H1 (cell line): Measurements from ENCODE around the gene NPC1L1. TPM values are rescaled to one million over a fixed set of nuclear protein-coding genes. Genes with fewer than 3 reads are reported as not detected.

Source experiments
- CTCF ChIA-PET: fragments of 300-600 bp; sonication (Branson Sonifier 250); formaldehyde crosslinking; loops from one replicate; lab custom pipeline; 2021; ENCODE audit not compliant: partially characterized antibody; lab: Charles Lee
- POLR2A ChIA-PET: fragments of 300-600 bp; sonication (Branson Sonifier 250); formaldehyde crosslinking; loops from one replicate; lab custom pipeline; 2021; ENCODE audit warnings: inconsistent platforms; ENCODE audit not compliant: partially characterized antibody; lab: Charles Lee
- DNase-seq, 2 experiments: peaks; one replicate each; pipeline versions ENCODE4 v3.0.0 to v3.0.0-alpha.2; 2010 to 2022; ENCODE audit warnings: low spot score in 2 of 2, low read depth in 1 of 2, mixed read lengths in 1 of 2
- FAIRE-seq: peaks from 2 replicates; lab custom pipeline; 2011; peaks lifted over from hg19 to GRCh38; lab: Jason Lieb, UNC
- H2AFZ ChIP-seq: 2 replicates; pipeline ENCODE4 v1.8.1; 2012; ENCODE audit warnings: low read length, inconsistent platforms
- H2AK5ac ChIP-seq: 2 replicates; pipeline ENCODE4 v1.6.1; 2013; ENCODE audit warnings: low read depth, low read length
- H2BK120ac ChIP-seq: replicated peaks from 2 replicates; pipeline ENCODE3; 2013; ENCODE audit warnings: low read depth, low read length, inconsistent platforms
- H2BK12ac ChIP-seq: 2 replicates; pipeline ENCODE4 v1.6.1; 2013; ENCODE audit warnings: low read depth, low read length
- H2BK15ac ChIP-seq: 2 replicates; pipeline ENCODE4 v1.6.1; 2013; ENCODE audit warnings: low read length
- H2BK20ac ChIP-seq: 2 replicates; pipeline ENCODE4 v1.6.1; 2013; ENCODE audit warnings: low read length
- H2BK5ac ChIP-seq: 2 replicates; pipeline ENCODE4 v1.6.1; 2013; ENCODE audit warnings: low read depth, low read length
- H3K14ac ChIP-seq: 2 replicates; pipeline ENCODE4 v1.6.1; 2013; ENCODE audit warnings: inconsistent platforms; ENCODE audit not compliant: insufficient read length
- H3K18ac ChIP-seq: 2 replicates; pipeline ENCODE4 v1.6.1; 2013; ENCODE audit warnings: low read length; ENCODE audit errors: extremely low read depth
- H3K23ac ChIP-seq: 2 replicates; pipeline ENCODE4 v1.6.1; 2013; ENCODE audit warnings: inconsistent platforms; ENCODE audit not compliant: insufficient read length
- H3K23me2 ChIP-seq: 2 replicates; pipeline ENCODE4 v1.6.1; 2013; ENCODE audit warnings: low read depth, low read length
- H3K27ac ChIP-seq: 2 replicates; pipeline ENCODE4 v1.6.1; 2011; ENCODE audit warnings: low read depth, low read length, inconsistent platforms
- H3K27me3 ChIP-seq, 4 experiments: replicated peaks in 1 of 4; 1 replicate in 1 of 4; 2 replicates in 3 of 4; pipeline versions ENCODE4 v1.6.1 to v1.8.1; 2011 to 2013; ENCODE audit warnings: low read length in 3 of 4, mild to moderate bottlenecking in 3 of 4, inconsistent platforms in 2 of 4, mixed read lengths in 2 of 4, moderate library complexity in 1 of 4; ENCODE audit not compliant: control insufficient read depth in 3 of 4, insufficient read depth in 3 of 4; ENCODE audit errors: extremely low read depth in 1 of 4
- H3K36me3 ChIP-seq, 4 experiments: 2 replicates each; pipeline versions ENCODE4 v1.6.1 to v1.8.1; 2011 to 2013; ENCODE audit warnings: mild to moderate bottlenecking in 4 of 4, low read length in 3 of 4, moderate library complexity in 2 of 4, control low read depth in 1 of 4, inconsistent platforms in 1 of 4; ENCODE audit not compliant: insufficient read depth in 4 of 4, control insufficient read depth in 2 of 4
- H3K4ac ChIP-seq: replicated peaks from 2 replicates; pipeline ENCODE3; 2013; ENCODE audit warnings: low read length, low read depth, mixed read lengths, inconsistent platforms; ENCODE audit not compliant: insufficient read length
- H3K4me1 ChIP-seq, 4 experiments: replicated peaks in 1 of 4; 1 replicate in 1 of 4; 2 replicates in 3 of 4; pipeline versions ENCODE4 v1.6.1 to v1.8.1; 2011 to 2013; ENCODE audit warnings: low read length in 3 of 4, inconsistent platforms in 2 of 4, mixed read lengths in 1 of 4; ENCODE audit not compliant: insufficient read depth in 4 of 4, control insufficient read depth in 3 of 4
- H3K4me2 ChIP-seq, 2 experiments: 2 replicates each; pipeline versions ENCODE4 v1.6.1 to v1.8.1; 2011 to 2013; ENCODE audit warnings: low read depth in 2 of 2, low read length in 2 of 2, control low read depth in 1 of 2, inconsistent platforms in 1 of 2, mild to moderate bottlenecking in 1 of 2; ENCODE audit not compliant: insufficient read depth in 1 of 2
- H3K4me3 ChIP-seq, 4 experiments: fragments of 200-600, 300-600 bp in 1 of 4; sonication (generic), shearing (Covaris generic), sonication (Bioruptor Twin) in 1 of 4; 2 replicates each; pipeline versions ENCODE4 v1.5.1 to v1.8.1; 2011 to 2016; ENCODE audit warnings: low read length in 4 of 4, low read depth in 3 of 4, control low read depth in 2 of 4, inconsistent platforms in 2 of 4, mild to moderate bottlenecking in 2 of 4, mixed read lengths in 1 of 4, moderate library complexity in 1 of 4; ENCODE audit not compliant: insufficient read depth in 2 of 4; ENCODE audit errors: extremely low read depth in 1 of 4
- H3K56ac ChIP-seq: replicated peaks from 2 replicates; pipeline ENCODE3; 2013; ENCODE audit warnings: low read depth, mild to moderate bottlenecking, mixed read lengths, low read length, inconsistent platforms; ENCODE audit not compliant: insufficient read length
- H3K79me1 ChIP-seq: 2 replicates; pipeline ENCODE4 v1.6.1; 2013; ENCODE audit warnings: low read depth, low read length, control low read depth
- H3K79me2 ChIP-seq, 2 experiments: 2 replicates each; pipeline versions ENCODE4 v1.6.1 to v1.8.1; 2012 to 2013; ENCODE audit warnings: low read length in 2 of 2, mild to moderate bottlenecking in 2 of 2, inconsistent platforms in 1 of 2; ENCODE audit not compliant: insufficient read depth in 2 of 2, control insufficient read depth in 1 of 2
- H3K9ac ChIP-seq, 4 experiments: replicated peaks in 1 of 4; 1 replicate in 1 of 4; 2 replicates in 3 of 4; pipeline versions ENCODE4 v1.6.1 to v1.8.1; 2011 to 2013; ENCODE audit warnings: low read depth in 3 of 4, low read length in 3 of 4, control low read depth in 2 of 4, mild to moderate bottlenecking in 2 of 4, moderate library complexity in 2 of 4, inconsistent platforms in 1 of 4; ENCODE audit errors: extremely low read depth in 1 of 4
- H3K9me3 ChIP-seq, 2 experiments: 2 replicates each; pipeline versions ENCODE4 v1.6.1 to v1.8.1; 2012 to 2013; ENCODE audit warnings: mild to moderate bottlenecking in 2 of 2, moderate library complexity in 2 of 2, control low read depth in 1 of 2, inconsistent platforms in 1 of 2, low read depth in 1 of 2, low read length in 1 of 2, mixed read lengths in 1 of 2; ENCODE audit not compliant: insufficient read depth in 2 of 2
- H4K20me1 ChIP-seq, 2 experiments: replicated peaks in 1 of 2; 2 replicates each; pipeline versions ENCODE3 to v1.8.1; 2011 to 2013; ENCODE audit warnings: inconsistent platforms in 2 of 2, low read length in 2 of 2, mild to moderate bottlenecking in 1 of 2; ENCODE audit not compliant: insufficient read depth in 2 of 2, control insufficient read depth in 1 of 2
- H4K5ac ChIP-seq: 2 replicates; pipeline ENCODE4 v1.6.1; 2013; ENCODE audit warnings: low read length, low read depth, mixed read lengths, inconsistent platforms; ENCODE audit not compliant: insufficient read length
- H4K8ac ChIP-seq: 2 replicates; pipeline ENCODE4 v1.8.0; 2013; ENCODE audit warnings: mild to moderate bottlenecking, moderate library complexity, low read length, inconsistent platforms; ENCODE audit not compliant: insufficient read depth; ENCODE audit errors: extremely low read depth
- H4K91ac ChIP-seq: replicated peaks from 2 replicates; pipeline ENCODE3; 2013; ENCODE audit warnings: low read length, mixed read lengths, inconsistent platforms; ENCODE audit not compliant: insufficient read length
- ASH2L ChIP-seq: fragments of 200-600, 300-600 bp; sonication (generic); IDR thresholded peaks from one replicate; pipeline ENCODE4 v1.7.1; 2017; ENCODE audit warnings: low read length
- JUN ChIP-seq: IDR thresholded peaks from 2 replicates; pipeline ENCODE4 v1.6.1; 2011; ENCODE audit warnings: low read depth, mild to moderate bottlenecking, improper control_type of control experiment, low read length
- KDM5A ChIP-seq: fragments of 200-600 bp; IDR thresholded peaks from 2 replicates; pipeline ENCODE4 v1.7.1; 2012; ENCODE audit warnings: mild to moderate bottlenecking, low read length, inconsistent platforms, mixed read lengths
- WGBS, 2 experiments: shearing (Covaris generic) in 1 of 2; methylation state at CpG; one replicate each; pipeline versions ENCODE4 v1.1.6 to v1.1.7; 2013 to 2015; ENCODE audit warnings: low lambda C conversion rate in 2 of 2, mixed read lengths in 2 of 2, inconsistent platforms in 1 of 2, low coverage in 1 of 2, missing lambda C conversion rate in 1 of 2; ENCODE audit not compliant: insufficient replicate concordance in 2 of 2, insufficient coverage in 1 of 2, insufficient read length in 1 of 2; ENCODE audit errors: extremely low coverage in 1 of 2, missing lambda C conversion rate in 1 of 2; 5-methylcytosine and 5-hydroxymethylcytosine counted together
- polyA plus RNA-seq, 7 experiments: library from polyadenylated mRNA; depleted of rRNA in 3 of 7; stranded (reverse) in 5 of 7; unstranded in 2 of 7; fragments of >200 nt in 5 of 7; fragments of 200-250 nt in 2 of 7; gene quantifications; 1 replicate in 5 of 7; 2 replicates in 1 of 7; 4 replicates in 1 of 7; pipeline versions ENCODE4 v1.2.1 to v1.2.3, GENCODE V29; 2011 to 2013; ENCODE audit warnings: missing spikeins in 2 of 7, mixed read lengths in 2 of 7
- total RNA-seq: library from RNA; stranded (reverse); fragmentation: NEBNext Ultra II Directional; extraction: Animal tissue kit (Norgen Biotek cat#: 25700); gene quantifications from 2 replicates; pipeline ENCODE4 v1.2.1, GENCODE V29; 2021

The NPC1L1 gene
- total and polyA plus RNA-seq, 2 of the 8 experiments (the other 6 are each of a cell fraction or from before 2014, with no cell fraction given) = 0.06 to 0.21 TPM

- Histone ChIP-seq H2BK15ac (no peak overlapping the region), H3K4me2 (no peak overlapping the region), H3K79me1 (no peaks in the 10 kb centered on the region), H4K20me1 (no peaks in the 10 kb centered on the region), H3K4ac (no peak overlapping the region), H3K27ac (no peak overlapping the region), H4K91ac (no peak overlapping the region), H3K56ac (no peak overlapping the region), H3K9ac (no peak overlapping the region), H3K4me3 (no peak overlapping the region), H2BK120ac (no peak overlapping the region), H2BK5ac (no peak overlapping the region), H3K9me3 (peaks cover 2 to 3% of the 10 kb centered on the region in 2 experiments; a peak in 2 of 4 replicates), H3K23ac (no peak overlapping the region), H3K4me1 (no peaks in the 10 kb centered on the region), H4K5ac (no peak overlapping the region), H3K36me3 (no peaks in the 10 kb centered on the region)
- 73% methylated on average over 4 of the region's 4 CpGs; no CpG with 5 or more reads in 1 of the 2 experiments for WGBS, 2 experiments
- POLR2A ChIA-PET = interaction anchor here (0.8 to 1.6 kb wide), 2 partner anchors 9 to 62 kb away, joined by 3 to 4 read pairs; partner anchors contain the start of gene DDX56
- CTCF ChIA-PET = interaction anchor here (1.1 to 1.8 kb wide), 2 partner anchors 23 to 26 kb away, joined by 4 to 13 read pairs; no protein-coding TSS in a partner anchor
- TF ChIP-seq JUN = no peak
- TF ChIP-seq KDM5A = no peak
- TF ChIP-seq ASH2L = no peak
- TF ChIP-seq, all 59 proteins: peak for 0
- Histone ChIP-seq H4K8ac (no peak overlapping the region), H3K14ac (no peak overlapping the region), H2AK5ac (no peak overlapping the region), H2AFZ (no peak overlapping the region), H3K79me2 (no peaks in the 10 kb centered on the region), H3K18ac (no peak overlapping the region), H2BK12ac (no peak overlapping the region), H3K23me2 (no peaks in the 10 kb centered on the region), H3K27me3 (no peaks in the 10 kb centered on the region), H2BK20ac (no peak overlapping the region)
- DNase-seq = no peak
- FAIRE-seq = no peak
These were observed 29.2 kb downstream of the NPC1L1 start for GRCh38 chr7:44511863-44512468.
